HUES64 (cell line): ENCODE measurements around the gene TTC28.

Source experiments
- H3K27ac ChIP-seq: 2 replicates; pipeline ENCODE4 v1.7.0; 2013; ENCODE audit warnings: low read depth, low read length, inconsistent platforms
- H3K27me3 ChIP-seq: 2 replicates; pipeline ENCODE4 v1.6.1; 2013; ENCODE audit warnings: mild to moderate bottlenecking, low read length; ENCODE audit not compliant: insufficient read depth
- H3K36me3 ChIP-seq: 2 replicates; pipeline ENCODE4 v1.6.1; 2013; ENCODE audit warnings: mild to moderate bottlenecking, low read length; ENCODE audit not compliant: insufficient read depth
- H3K4me1 ChIP-seq: 2 replicates; pipeline ENCODE4 v1.6.1; 2013; ENCODE audit warnings: mild to moderate bottlenecking, low read length, moderate library complexity; ENCODE audit not compliant: insufficient read depth
- H3K4me3 ChIP-seq: 2 replicates; pipeline ENCODE4 v1.5.1; 2013; ENCODE audit warnings: mild to moderate bottlenecking, low read length, moderate library complexity
- H3K9ac ChIP-seq: 2 replicates; pipeline ENCODE4 v1.6.1; 2013; ENCODE audit warnings: mild to moderate bottlenecking, low read depth, low read length
- H3K9me3 ChIP-seq: 2 replicates; pipeline ENCODE4 v1.6.1; 2013; ENCODE audit warnings: low read depth, low read length; ENCODE audit not compliant: insufficient read depth
- WGBS: fragments of 150-250, 120-280 bp; methylation state at CpG from one replicate; pipeline ENCODE4 v1.1.7; 2013; ENCODE audit warnings: missing lambda C conversion rate; 5-methylcytosine and 5-hydroxymethylcytosine counted together

Gene TTC28

GRCh38 chr22:28250036-28250695, 429.5 kb downstream of the TTC28 start:
- Histone ChIP-seq H3K27ac (no peak overlapping the region), H3K27me3 (peaks cover 70% of the 10 kb centered on the region), H3K4me3 (no peak overlapping the region), H3K4me1 (peaks cover 22% of the 10 kb centered on the region; the same call in 1 of the 2 replicates), H3K9ac (no peak overlapping the region), H3K36me3 (no peaks in the 10 kb centered on the region), H3K9me3 (no peaks in the 10 kb centered on the region)
- WGBS: 100% methylated on average over 1 of the region's 2 CpGs

GRCh38 chr22:28249402-28249801, 430.2 kb downstream of the TTC28 start:
- no peaks in the 10 kb centered on the region for H3K36me3 ChIP-seq
- H3K4me3 ChIP-seq: no peak overlapping the region
- H3K4me1 ChIP-seq: peaks cover 26% of the 10 kb centered on the region; the same call in 1 of the 2 replicates
- no peak overlapping the region for H3K27ac ChIP-seq
- no peak overlapping the region for H3K9ac ChIP-seq
- peaks cover 78% of the 10 kb centered on the region for H3K27me3 ChIP-seq
- no peaks in the 10 kb centered on the region for H3K9me3 ChIP-seq
- WGBS: 65% methylated on average over 2 of the region's 2 CpGs

GRCh38 chr22:28247667-28248363, 431.8 kb downstream of the TTC28 start:
- Histone ChIP-seq H3K4me1 (peaks cover 26% of the 10 kb centered on the region; the same call in 1 of the 2 replicates), H3K4me3 (no peak overlapping the region), H3K9ac (no peak overlapping the region), H3K27me3 (peaks cover 79% of the 10 kb centered on the region), H3K9me3 (no peaks in the 10 kb centered on the region), H3K36me3 (no peaks in the 10 kb centered on the region), H3K27ac (no peak overlapping the region)

GRCh38 chr22:28247136-28247535, 432.5 kb downstream of the TTC28 start:
- Histone ChIP-seq H3K9me3 (no peaks in the 10 kb centered on the region), H3K4me1 (peaks cover 26% of the 10 kb centered on the region; the same call in 1 of the 2 replicates), H3K4me3 (no peak overlapping the region), H3K27me3 (peaks cover 78% of the 10 kb centered on the region), H3K9ac (no peak overlapping the region), H3K36me3 (no peaks in the 10 kb centered on the region), H3K27ac (no peak overlapping the region)
- 83% methylated on average over 5 of the region's 5 CpGs for WGBS

GRCh38 chr22:28246397-28246796, 433.2 kb downstream of the TTC28 start:
- no peak overlapping the region for H3K27ac ChIP-seq
- H3K4me1 ChIP-seq: peaks cover 26% of the 10 kb centered on the region; the same call in 1 of the 2 replicates
- H3K36me3 ChIP-seq: no peaks in the 10 kb centered on the region
- 91% methylated on average over 2 of the region's 2 CpGs for WGBS
- no peak overlapping the region for H3K4me3 ChIP-seq
- H3K27me3 ChIP-seq: peaks cover 71% of the 10 kb centered on the region
- no peak overlapping the region for H3K9ac ChIP-seq
- no peaks in the 10 kb centered on the region for H3K9me3 ChIP-seq

- no peaks in the 10 kb centered on the region for H3K9me3 ChIP-seq
- WGBS: 78% methylated on average over 3 of the region's 5 CpGs
- H3K27ac ChIP-seq: no peak overlapping the region
- H3K4me1 ChIP-seq: peaks cover 26% of the 10 kb centered on the region; the same call in 1 of the 2 replicates
- H3K9ac ChIP-seq: no peak overlapping the region
- no peaks in the 10 kb centered on the region for H3K36me3 ChIP-seq
- H3K4me3 ChIP-seq: no peak overlapping the region
- peaks cover 64% of the 10 kb centered on the region for H3K27me3 ChIP-seq
These were observed 433.9 kb downstream of the TTC28 start for GRCh38 chr22:28245579-28246224.

GRCh38 chr22:28244757-28245156, 434.9 kb downstream of the TTC28 start:
- Histone ChIP-seq H3K4me1 (peaks cover 26% of the 10 kb centered on the region; the same call in 1 of the 2 replicates), H3K27ac (no peak overlapping the region), H3K9me3 (no peaks in the 10 kb centered on the region), H3K4me3 (no peak overlapping the region), H3K27me3 (peaks cover 54% of the 10 kb centered on the region), H3K36me3 (no peaks in the 10 kb centered on the region), H3K9ac (no peak overlapping the region)
- 100% methylated on average over 1 of the region's 1 CpG for WGBS

- Histone ChIP-seq H3K36me3 (no peaks in the 10 kb centered on the region), H3K27me3 (peaks cover 42% of the 10 kb centered on the region), H3K4me3 (no peak overlapping the region), H3K9ac (no peak overlapping the region), H3K27ac (no peak overlapping the region), H3K4me1 (peaks cover 26% of the 10 kb centered on the region; the same call in 1 of the 2 replicates), H3K9me3 (no peaks in the 10 kb centered on the region)
- WGBS: 93% methylated on average over 3 of the region's 3 CpGs
These were observed 436.1 kb downstream of the TTC28 start for GRCh38 chr22:28243539-28243938.

GRCh38 chr22:28241656-28242290, 437.9 kb downstream of the TTC28 start:
- no peak overlapping the region for H3K4me3 ChIP-seq
- H3K4me1 ChIP-seq: peaks cover 12% of the 10 kb centered on the region; the same call in 1 of the 2 replicates
- H3K27ac ChIP-seq: no peak overlapping the region
- no peak overlapping the region for H3K9ac ChIP-seq
- peaks cover 25% of the 10 kb centered on the region for H3K27me3 ChIP-seq
- peaks cover 4% of the 10 kb centered on the region; the same call in 1 of the 2 replicates for H3K9me3 ChIP-seq
- no peaks in the 10 kb centered on the region for H3K36me3 ChIP-seq
- WGBS: 90% methylated on average over 3 of the region's 5 CpGs

- Histone ChIP-seq H3K27ac (no peak overlapping the region), H3K27me3 (peaks cover 7% of the 10 kb centered on the region; the same call in 1 of the 2 replicates), H3K4me1 (peaks cover 2% of the 10 kb centered on the region; the same call in 1 of the 2 replicates), H3K9me3 (peaks cover 4% of the 10 kb centered on the region; the same call in 1 of the 2 replicates), H3K9ac (no peak overlapping the region), H3K4me3 (no peak overlapping the region), H3K36me3 (no peaks in the 10 kb centered on the region)
These were observed 439.7 kb downstream of the TTC28 start for GRCh38 chr22:28239941-28240340.

- Histone ChIP-seq H3K9ac (no peak overlapping the region), H3K4me1 (no peaks in the 10 kb centered on the region), H3K27ac (no peak overlapping the region), H3K9me3 (peaks cover 4% of the 10 kb centered on the region; the same call in 1 of the 2 replicates), H3K27me3 (no peaks in the 10 kb centered on the region; the same call in 1 of the 2 replicates), H3K36me3 (no peaks in the 10 kb centered on the region), H3K4me3 (no peak overlapping the region)
- WGBS: no CpG with 5 or more reads among the region's 2 CpGs
These were observed 441.9 kb downstream of the TTC28 start for GRCh38 chr22:28237783-28238182.
